GM21367 (cell line): ENCODE results near the gene TLE4.
"Not testable (repeated sequence)": the region's sequence is repeated elsewhere in the genome, so short reads cannot be mapped to it uniquely, and the experiment has no call there.

ENCODE experiments used
- ATAC-seq: cut with Tn5 transposase; IDR thresholded peaks from one replicate; pipeline ENCODE4 v1.9.1; 2021; ENCODE audit not compliant: unreplicated experiment

Gene TLE4

DNA sequence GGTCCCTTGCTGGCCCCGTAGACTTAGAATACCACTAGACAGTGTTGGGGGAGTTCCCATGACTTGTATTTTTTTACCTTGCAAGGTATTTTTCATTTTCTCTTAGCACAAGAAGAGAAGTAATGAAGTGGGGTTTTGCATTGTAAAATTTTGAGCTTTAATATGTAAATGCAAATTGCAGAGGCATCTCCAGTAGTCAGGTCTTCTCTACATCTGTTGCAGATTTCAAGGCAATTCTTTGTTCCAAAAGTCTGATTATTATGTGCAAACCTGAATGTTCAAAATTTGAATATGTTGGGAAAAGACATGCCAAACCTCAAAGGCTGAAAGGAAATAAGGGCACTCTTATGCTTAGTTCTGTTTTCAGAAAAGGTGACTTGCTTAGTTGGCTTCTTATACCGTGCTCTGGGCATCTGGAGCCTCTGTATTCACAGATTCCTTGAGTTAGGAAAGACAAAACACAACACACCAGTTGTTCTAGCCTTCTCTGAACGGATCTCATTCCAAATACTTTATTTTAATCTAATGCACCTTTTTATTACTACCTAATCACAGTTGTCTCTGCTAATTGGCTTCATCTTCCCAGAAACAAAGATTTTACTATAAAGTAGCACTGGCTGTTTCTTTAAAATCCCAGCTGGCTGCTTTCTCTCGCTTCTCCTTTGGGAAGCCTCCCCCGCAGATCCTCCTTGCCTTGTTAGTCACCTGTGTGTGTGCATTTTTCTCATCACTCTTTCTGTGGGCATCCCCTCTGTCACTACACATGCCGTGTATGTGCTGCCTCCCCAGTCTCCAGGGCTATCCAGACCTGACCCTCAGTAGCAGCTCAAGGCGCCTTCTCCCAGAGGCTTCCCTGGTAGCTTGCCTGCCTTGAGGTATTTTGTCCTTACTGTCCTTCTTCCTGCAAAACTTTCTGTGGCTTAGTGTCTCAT lies 138.2 kb downstream of the TLE4 start:
- no peak for ATAC-seq

DNA sequence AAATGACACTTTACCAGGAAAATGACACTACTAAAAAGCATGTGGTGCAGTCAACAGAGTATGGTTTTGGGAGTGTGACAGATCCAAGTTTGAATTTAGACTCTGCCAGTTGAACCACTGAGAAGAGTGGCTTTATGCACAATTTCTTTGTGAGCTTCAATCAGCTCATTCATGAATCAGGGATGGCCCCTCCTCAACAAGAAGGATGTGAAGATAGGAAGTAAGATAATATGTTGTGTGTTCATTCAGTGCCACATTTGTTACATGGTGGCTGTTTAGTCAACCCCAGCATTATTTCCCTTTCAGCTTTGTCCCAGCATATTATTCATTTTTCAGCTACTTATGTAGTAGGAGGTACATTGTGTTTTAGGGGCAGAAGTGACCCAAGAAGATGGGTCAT lies 140.1 kb downstream of the TLE4 start:
- ATAC-seq: no peak

DNA sequence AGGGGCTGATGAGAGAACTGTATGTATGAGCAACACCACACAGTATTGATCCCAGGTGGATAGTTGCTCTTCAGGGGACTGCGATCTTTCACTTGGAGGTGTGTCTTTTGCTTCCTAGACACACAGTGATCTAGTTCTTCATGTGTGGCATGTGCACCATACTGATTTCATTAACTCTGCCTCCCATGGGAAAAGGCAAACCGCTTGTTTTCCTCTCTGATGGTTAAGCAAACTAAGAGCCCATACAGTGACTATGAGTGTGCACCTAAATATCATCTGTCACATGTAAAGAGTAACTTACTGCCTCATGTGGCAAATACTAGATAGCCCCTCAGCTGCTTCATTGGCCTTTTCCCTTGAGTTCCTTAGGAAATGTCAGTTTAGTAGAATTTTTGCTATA lies 147.3 kb downstream of the TLE4 start:
- ATAC-seq: no peak

DNA sequence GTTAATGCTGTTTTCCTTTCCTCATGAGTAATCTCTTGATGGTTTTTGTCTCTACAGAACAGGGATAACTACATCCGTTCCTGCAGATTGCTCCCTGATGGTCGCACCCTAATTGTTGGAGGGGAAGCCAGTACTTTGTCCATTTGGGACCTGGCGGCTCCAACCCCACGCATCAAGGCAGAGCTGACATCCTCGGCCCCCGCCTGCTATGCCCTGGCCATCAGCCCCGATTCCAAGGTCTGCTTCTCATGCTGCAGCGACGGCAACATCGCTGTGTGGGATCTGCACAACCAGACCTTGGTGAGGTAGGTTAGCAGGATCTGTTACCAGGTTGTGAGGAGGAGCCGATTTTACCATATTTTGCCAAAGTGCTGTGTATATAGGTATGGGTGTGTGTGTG lies 148.2 kb downstream of the TLE4 start:
- ATAC-seq: no peak

DNA sequence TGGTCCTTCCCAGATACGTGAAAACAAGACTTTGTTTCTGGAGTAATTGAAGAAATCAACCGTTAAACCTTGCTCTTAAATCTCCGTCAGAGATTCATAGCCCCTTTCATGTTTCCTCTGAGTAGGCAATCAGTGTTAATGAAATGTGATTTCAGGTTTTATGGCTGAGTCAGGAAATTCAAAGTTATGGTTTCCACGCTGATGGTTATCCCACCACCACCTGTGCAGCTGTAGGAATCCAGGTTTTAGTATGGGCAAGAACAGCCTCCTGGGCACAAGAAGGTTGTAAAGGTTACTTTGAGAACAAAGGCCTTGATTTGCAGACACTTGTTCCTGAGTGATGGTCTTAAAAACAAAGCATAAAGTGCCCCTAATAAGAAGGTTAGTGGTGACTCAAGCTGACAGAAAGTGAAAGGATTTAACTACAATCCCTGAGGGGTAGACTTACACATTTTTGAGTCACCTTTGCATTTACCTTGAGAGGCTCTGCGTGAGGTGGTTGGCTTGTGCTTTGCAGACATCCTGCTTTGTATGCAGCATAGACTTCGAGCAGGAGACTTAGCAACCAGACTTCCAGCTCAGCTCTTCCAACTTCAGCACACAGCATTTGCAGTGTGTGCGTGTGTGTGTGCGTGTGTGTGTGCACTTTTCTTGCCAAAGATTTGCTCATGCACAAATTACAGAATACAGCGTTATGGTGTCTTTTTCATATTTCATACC lies 159.6 kb downstream of the TLE4 start:
- ATAC-seq: peak; percentile 70

GRCh38 chr9:79735023-79735779 lies 163.4 kb downstream of the TLE4 start:
- no peak for ATAC-seq

- no peak for ATAC-seq
These were observed 164.3 kb downstream of the TLE4 start for GRCh38 chr9:79736051-79736450.

DNA sequence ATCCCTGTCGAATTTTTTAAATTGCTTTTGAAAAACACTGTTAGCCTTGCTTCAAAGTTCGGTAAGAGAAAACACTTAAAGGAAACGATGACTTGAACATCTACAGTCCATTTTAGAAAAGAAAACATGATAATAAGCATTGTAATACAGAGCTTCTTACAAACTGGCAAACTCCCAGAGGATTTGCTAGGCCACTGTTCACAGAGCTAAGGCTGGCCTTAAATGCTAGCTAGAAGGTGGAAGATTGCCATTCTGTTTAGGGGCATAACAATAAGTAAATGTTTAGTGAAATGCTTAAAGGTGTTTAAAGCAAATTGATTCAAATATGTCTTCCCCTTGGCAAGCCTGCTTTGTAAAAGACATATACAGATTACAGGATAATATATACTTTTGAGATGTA lies 169.6 kb downstream of the TLE4 start:
- no peak for ATAC-seq

GRCh38 chr9:79742110-79742721 lies 170.5 kb downstream of the TLE4 start:
- no peak for ATAC-seq

- ATAC-seq: no peak
These were observed 172.8 kb downstream of the TLE4 start for GRCh38 chr9:79744521-79744920.

- ATAC-seq: no peak
These were observed 174.1 kb downstream of the TLE4 start for GRCh38 chr9:79745752-79746336.

- not testable (repeated sequence) for ATAC-seq
These were observed 180.2 kb downstream of the TLE4 start for GRCh38 chr9:79751895-79752466.

GRCh38 chr9:79756414-79756813 lies 184.6 kb downstream of the TLE4 start:
- ATAC-seq: no peak

DNA sequence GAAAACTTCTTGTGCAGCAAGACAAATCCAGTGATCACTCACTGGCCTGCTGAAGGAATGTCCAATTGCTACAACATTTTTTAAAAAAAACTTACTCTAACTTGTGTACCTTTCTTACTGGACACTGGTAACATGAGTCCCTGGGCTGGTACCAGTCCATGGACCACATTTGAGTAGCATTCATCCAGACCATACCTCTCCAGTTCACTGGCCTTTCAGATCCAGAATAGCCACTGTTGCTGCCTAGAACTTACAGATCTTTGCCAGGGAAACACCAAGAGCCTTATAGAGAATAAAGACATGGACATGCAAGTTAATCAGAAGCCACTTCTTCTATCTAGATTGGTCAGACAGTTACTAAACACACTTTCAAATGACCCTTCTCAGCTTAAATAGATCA lies 185.3 kb downstream of the TLE4 start:
- ATAC-seq: no peak

DNA sequence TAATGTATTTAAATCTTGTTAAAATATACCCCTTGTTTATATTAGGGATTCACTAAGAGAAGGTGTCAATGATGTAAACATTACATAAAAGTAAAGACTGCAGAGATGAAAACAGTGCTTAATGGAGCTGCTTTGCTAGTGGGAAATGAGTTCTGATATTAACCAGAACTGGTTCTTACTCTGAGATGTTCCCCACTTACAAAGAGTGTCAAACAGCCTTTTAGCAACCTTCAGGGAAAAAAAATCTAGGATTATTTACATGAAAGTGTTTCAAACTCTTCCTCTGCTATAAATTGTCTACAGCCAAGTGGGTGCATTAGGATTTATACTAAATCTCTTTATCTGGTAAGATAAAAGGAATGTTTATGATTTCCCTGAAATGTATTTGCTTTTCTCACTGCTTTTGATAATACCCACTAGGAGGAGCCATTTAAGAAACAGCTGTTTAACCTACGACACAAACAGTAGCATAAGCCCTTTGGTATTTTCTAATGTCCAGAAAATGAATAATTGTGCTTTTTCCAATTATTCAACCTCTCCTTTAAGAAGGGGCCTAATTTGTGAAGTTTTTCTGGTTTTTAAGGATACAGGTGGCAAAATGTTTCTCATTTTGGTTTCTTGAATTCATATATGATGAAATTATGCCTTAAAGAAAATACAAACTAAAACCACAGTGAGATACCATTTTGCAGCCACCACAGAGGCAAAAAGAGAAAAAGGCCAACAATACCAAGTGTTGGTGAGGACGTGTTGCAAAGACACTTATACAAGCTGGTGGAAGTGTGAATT lies 186.3 kb downstream of the TLE4 start:
- ATAC-seq: no peak

DNA sequence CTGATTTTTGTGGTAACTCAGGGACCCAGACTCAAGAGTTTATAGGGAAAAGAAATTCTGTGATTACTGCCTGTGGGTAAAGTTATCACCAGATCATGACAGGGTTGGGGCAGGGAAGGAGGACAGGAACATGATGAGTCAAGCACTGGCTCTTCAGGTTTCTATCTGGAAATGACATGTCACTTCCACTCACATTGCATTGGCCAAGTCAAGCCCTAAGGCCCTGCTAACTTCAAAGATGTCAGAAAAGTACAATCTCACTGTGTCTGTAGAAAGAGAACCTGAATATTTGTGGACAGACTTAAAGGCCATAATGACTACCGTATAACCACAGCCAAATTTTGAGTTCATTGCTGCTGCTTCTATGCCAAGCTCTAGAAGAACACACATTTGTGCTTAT lies 187.7 kb downstream of the TLE4 start:
- ATAC-seq: no peak

DNA sequence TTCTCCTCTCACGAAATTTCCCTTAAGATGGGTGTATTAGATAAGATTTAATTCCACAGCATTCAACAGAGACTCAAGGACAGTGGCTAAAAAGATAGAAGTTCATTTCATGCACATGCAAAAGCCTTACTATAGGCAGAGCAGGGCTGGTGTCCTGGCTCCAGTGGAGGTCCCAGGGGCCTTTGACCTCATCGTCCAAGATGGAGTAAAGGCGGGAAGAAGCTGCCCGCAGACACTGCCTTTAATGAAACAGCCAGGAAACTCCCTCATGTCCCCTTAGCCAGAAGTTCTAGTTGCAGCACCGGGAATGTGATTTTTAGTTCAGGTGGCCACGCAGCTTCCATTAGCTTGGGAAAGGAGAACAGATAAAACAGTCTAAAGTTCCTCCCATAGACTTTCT lies 190.3 kb downstream of the TLE4 start:
- ATAC-seq: no peak

- ATAC-seq: no peak
These were observed 192.0 kb downstream of the TLE4 start for GRCh38 chr9:79763671-79764285.

- ATAC-seq: no peak
These were observed 192.6 kb downstream of the TLE4 start for GRCh38 chr9:79764374-79764773.
